ENCODE results near the gene OSMR. TPM values are rescaled to one million over a fixed set of nuclear protein-coding genes. Genes with fewer than 3 reads are reported as not detected.

OSMR gene
- total RNA-seq, 4 donors from 2014 or later = 3.5 to 25.6 (median 15.3) TPM

GRCh38 chr5:38835887-38836286 lies 9.9 kb upstream of the OSMR start:
- DNase-seq = no peak
- Histone ChIP-seq H3K36me3 (no peaks in the 10 kb centered on the region), H3K27ac (no peak overlapping the region), H3K4me1 (no peaks in the 10 kb centered on the region), H3K27me3 (no peaks in the 10 kb centered on the region), H3K9me3 (no peaks in the 10 kb centered on the region), H3K4me3 (no peak overlapping the region)
- no peak for TF ChIP-seq POLR2A (IDR thresholded peaks at IDR 0.05)
- no peak for TF ChIP-seq CTCF (IDR thresholded peaks at IDR 0.05)

- TF ChIP-seq CTCF (IDR thresholded peaks at IDR 0.05) = no peak
- TF ChIP-seq POLR2A (IDR thresholded peaks at IDR 0.05) = no peak
- H3K9me3 ChIP-seq = no peaks in the 10 kb centered on the region
- H3K27me3 ChIP-seq = no peaks in the 10 kb centered on the region
- H3K36me3 ChIP-seq = no peaks in the 10 kb centered on the region
- no peak overlapping the region for H3K27ac ChIP-seq
- H3K4me1 ChIP-seq = no peaks in the 10 kb centered on the region
- no peak overlapping the region for H3K4me3 ChIP-seq
- DNase-seq = no peak
Observed at GRCh38 chr5:38837416-38837815, 8.4 kb upstream of the OSMR start.

DNA sequence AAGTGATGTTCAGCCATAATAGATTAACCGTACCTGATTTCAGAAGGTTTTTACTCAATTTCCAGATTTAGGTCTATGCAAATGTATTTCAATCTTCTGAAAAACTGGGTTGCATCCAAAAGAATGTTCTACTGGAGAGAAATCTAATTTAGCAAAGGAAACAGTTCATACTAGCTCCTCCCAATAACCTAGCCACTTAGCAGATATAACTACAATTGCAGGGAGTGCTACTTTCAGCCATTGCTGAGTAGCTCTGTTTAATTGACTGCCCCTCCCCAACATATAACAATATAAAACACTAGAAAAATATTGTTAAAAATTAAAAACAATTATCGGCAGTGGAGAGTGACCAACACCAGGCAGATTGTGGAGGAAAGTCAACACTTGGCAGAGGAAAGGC lies 7.9 kb upstream of the OSMR start:
- Histone ChIP-seq H3K4me3 (no peak overlapping the region), H3K9me3 (no peaks in the 10 kb centered on the region), H3K27ac (no peak overlapping the region), H3K4me1 (no peaks in the 10 kb centered on the region), H3K27me3 (no peaks in the 10 kb centered on the region), H3K36me3 (no peaks in the 10 kb centered on the region)
- no peak for DNase-seq
- TF ChIP-seq POLR2A (IDR thresholded peaks at IDR 0.05) (no peak), CTCF (IDR thresholded peaks at IDR 0.05) (no peak)

DNA sequence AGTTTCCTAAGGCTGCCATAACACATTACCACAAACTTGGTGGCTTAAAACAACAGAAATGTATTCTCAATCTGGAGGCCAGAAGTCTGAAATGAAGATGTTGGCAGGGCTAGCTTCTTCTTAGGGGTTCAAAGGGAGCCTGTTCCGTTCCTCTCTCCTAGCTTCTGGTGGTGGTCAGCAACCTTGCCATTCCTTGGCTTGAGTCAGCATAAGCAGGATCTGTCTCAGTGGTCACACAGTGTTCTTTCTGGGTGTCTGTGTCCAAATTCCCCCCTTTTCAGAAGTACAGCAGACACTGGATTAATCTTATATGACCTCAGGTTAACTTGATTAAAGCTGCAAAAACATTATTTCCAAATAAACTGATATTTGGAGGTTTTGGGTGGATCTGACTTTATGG lies 2.1 kb upstream of the OSMR start:
- DNase-seq = no peak
- Histone ChIP-seq H3K9me3 (no peaks in the 10 kb centered on the region), H3K4me3 (no peak overlapping the region), H3K27ac (no peak overlapping the region), H3K27me3 (no peaks in the 10 kb centered on the region), H3K4me1 (no peaks in the 10 kb centered on the region), H3K36me3 (no peaks in the 10 kb centered on the region)
- TF ChIP-seq POLR2A (IDR thresholded peaks at IDR 0.05) (no peak), CTCF (IDR thresholded peaks at IDR 0.05) (no peak)

- Histone ChIP-seq H3K27ac (peak overlapping the region; percentile 70 to 94 (median 86)), H3K27me3 (no peaks in the 10 kb centered on the region), H3K36me3 (no peaks in the 10 kb centered on the region), H3K4me1 (no peaks in the 10 kb centered on the region), H3K9me3 (no peaks in the 10 kb centered on the region), H3K4me3 (peak overlapping the region; percentile 40 to 63 (median 52))
- TF ChIP-seq CTCF (IDR thresholded peaks at IDR 0.05) = no peak
- no peak for TF ChIP-seq POLR2A (IDR thresholded peaks at IDR 0.05)
- DNase-seq = no peak
Observed at GRCh38 chr5:38846379-38847011, 683 bp downstream of the OSMR start.

All from Peyer's patch (tissue), 4 donors.